ENCODE measurements around the gene CRTC3.

- TF ChIP-seq YY1 (IDR thresholded peaks at IDR 0.05; ENCODE audit: insufficient read depth, insufficient read length) (no peak), ZNF274 (IDR thresholded peaks at IDR 0.05; ENCODE audit: low read depth, low read length) (no peak), SUZ12 (IDR thresholded peaks at IDR 0.05; ENCODE audit: extremely low read depth, insufficient read depth, insufficient read length) (no peak)
These were observed 150.7 kb downstream of the CRTC3 start for GRCh38 chr15:90680371-90680935.

All from NT2/D1 (cell line).